ENCODE data around the gene GRM8.

- TF ChIP-seq CTCF (IDR thresholded peaks at IDR 0.05; ENCODE audit: low read depth, low read length, missing input control) = no peak
- no peak for TF ChIP-seq REST (IDR thresholded peaks at IDR 0.05)
Measured at GRCh38 chr7:126606331-126606730, 646.4 kb downstream of the GRM8 start.
